ENCODE measurements around the gene STON2. TPM values are rescaled to one million over a fixed set of nuclear protein-coding genes. Genes with fewer than 3 reads are reported as not detected.

Gene STON2
- total and polyA plus RNA-seq, 8 donors = 8.4 to 46.7 (median 12.3) TPM

GRCh38 chr14:81301371-81301770 lies 98.8 kb downstream of the STON2 start:
- H3K36me3 ChIP-seq = no peaks in the 10 kb centered on the region
- intact Hi-C loops (cut with DNase I) = no loop called here

GRCh38 chr14:81298911-81299310 lies 101.2 kb downstream of the STON2 start:
- H3K9me3 ChIP-seq = no peaks in the 10 kb centered on the region
- ATAC-seq = no peak

More at GRCh38 chr14:81301371-81301770, 98.8 kb downstream of the STON2 start:
- Histone ChIP-seq H3K27me3 (no peaks in the 10 kb centered on the region), H3K27ac (no peak overlapping the region), H3K4me3 (no peak overlapping the region), H3K9me3 (no peaks in the 10 kb centered on the region), H3K4me1 (peaks cover 0 to 19% of the 10 kb centered on the region in 2 donors)
- TF ChIP-seq, protein P1, sequence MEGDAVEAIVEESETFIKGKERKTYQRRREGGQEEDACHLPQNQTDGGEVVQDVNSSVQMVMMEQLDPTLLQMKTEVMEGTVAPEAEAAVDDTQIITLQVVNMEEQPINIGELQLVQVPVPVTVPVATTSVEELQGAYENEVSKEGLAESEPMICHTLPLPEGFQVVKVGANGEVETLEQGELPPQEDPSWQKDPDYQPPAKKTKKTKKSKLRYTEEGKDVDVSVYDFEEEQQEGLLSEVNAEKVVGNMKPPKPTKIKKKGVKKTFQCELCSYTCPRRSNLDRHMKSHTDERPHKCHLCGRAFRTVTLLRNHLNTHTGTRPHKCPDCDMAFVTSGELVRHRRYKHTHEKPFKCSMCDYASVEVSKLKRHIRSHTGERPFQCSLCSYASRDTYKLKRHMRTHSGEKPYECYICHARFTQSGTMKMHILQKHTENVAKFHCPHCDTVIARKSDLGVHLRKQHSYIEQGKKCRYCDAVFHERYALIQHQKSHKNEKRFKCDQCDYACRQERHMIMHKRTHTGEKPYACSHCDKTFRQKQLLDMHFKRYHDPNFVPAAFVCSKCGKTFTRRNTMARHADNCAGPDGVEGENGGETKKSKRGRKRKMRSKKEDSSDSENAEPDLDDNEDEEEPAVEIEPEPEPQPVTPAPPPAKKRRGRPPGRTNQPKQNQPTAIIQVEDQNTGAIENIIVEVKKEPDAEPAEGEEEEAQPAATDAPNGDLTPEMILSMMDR (IDR thresholded peaks at IDR 0.05) = no peak
- DNase-seq (no peak), ATAC-seq (no peak)

DNA sequence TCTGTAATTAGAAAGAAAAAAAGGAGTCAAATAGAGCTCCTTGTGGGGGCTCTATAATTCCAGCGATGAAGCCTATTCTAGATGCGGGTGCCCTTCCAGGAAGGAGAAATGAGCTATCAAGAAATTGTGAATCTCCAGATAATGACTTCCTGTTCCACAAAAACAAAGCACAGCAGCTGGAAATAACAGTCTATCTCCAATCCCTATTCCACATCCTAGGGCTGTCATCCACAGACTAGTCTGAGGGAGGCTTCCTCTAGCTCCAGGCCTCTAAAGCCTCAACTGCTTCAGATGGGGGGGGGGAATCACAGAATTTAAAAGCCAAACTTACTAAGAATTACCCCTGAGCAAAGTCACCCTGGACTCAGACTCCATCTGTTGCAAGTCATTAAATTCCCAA lies 102.0 kb downstream of the STON2 start:
- DNase-seq = no peak
- no peaks in the 10 kb centered on the region for H3K27me3 ChIP-seq

More at GRCh38 chr14:81298911-81299310, 101.2 kb downstream of the STON2 start:
- Histone ChIP-seq H3K27me3 (no peaks in the 10 kb centered on the region), H3K36me3 (no peaks in the 10 kb centered on the region), H3K4me1 (peaks cover 5 to 25% of the 10 kb centered on the region in 2 donors), H3K4me3 (no peak overlapping the region), H3K27ac (no peak overlapping the region)
- no peak for DNase-seq
- intact Hi-C loops (cut with DNase I) = no loop called here
- TF ChIP-seq, protein P1 (IDR thresholded peaks at IDR 0.05) = no peak

DNA sequence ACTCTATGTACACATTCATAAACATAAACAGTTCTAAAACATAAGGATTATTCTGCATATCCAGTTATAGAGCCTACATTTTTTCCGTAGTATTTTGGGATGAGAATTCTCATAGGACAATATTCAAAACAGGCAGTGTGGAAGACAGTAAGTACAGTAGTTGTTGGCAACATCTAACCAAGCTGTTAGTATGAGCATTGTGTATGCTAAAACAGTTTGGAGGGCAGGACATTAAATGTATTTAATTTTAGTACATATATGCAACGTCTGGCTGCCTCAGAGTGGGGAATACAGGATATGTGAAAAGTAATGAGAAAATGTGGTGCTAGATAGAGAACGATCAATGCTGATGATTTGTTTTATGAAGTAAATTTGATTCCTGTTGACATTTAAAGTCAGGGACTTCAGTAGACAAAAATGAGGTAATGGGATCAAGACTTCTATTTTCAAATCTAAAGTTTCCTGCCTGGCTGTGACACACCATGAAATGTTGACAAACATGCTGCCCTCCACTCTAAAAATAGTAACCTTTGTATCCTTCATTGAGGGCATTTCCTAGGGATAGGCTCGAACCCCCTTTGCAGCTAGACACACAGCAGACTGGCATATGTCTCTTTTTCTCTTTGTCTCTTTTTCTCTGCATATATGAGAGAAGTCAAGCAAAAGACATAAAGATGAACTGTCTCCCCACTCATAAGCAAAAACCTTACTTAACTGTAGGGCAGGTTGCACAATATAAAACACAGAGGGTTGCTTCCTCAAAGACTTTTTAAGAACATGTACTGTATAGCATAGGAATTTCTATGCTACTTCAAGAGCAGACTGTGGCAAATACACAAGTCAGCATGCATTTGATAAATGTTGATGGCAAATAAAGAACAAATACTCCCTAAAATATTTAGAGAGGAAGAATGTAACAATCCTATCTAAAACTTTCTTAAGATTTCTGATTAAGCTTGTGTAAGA lies 103.9 kb downstream of the STON2 start:
- TF ChIP-seq, protein P1 (IDR thresholded peaks at IDR 0.05) = no peak
- no peaks in the 10 kb centered on the region for H3K9me3 ChIP-seq
- DNase-seq = no peak
- no peaks in the 10 kb centered on the region for H3K27me3 ChIP-seq
- H3K4me3 ChIP-seq = no peak overlapping the region
- H3K36me3 ChIP-seq = no peaks in the 10 kb centered on the region
- ATAC-seq = peak; percentile 53
- peaks cover 5 to 14% of the 10 kb centered on the region in 2 donors for H3K4me1 ChIP-seq
- H3K27ac ChIP-seq = no peak overlapping the region
- intact Hi-C loops (cut with DNase I) = no loop called here

More for the DNA sequence above, 102.0 kb downstream of the STON2 start:
- Histone ChIP-seq H3K36me3 (no peaks in the 10 kb centered on the region), H3K4me1 (peaks cover 5 to 17% of the 10 kb centered on the region in 2 donors), H3K27ac (no peak overlapping the region), H3K9me3 (no peaks in the 10 kb centered on the region), H3K4me3 (no peak overlapping the region)
- intact Hi-C loops (cut with DNase I) = no loop called here
- TF ChIP-seq, protein P1 (IDR thresholded peaks at IDR 0.05) = no peak
- ATAC-seq = no peak

DNA sequence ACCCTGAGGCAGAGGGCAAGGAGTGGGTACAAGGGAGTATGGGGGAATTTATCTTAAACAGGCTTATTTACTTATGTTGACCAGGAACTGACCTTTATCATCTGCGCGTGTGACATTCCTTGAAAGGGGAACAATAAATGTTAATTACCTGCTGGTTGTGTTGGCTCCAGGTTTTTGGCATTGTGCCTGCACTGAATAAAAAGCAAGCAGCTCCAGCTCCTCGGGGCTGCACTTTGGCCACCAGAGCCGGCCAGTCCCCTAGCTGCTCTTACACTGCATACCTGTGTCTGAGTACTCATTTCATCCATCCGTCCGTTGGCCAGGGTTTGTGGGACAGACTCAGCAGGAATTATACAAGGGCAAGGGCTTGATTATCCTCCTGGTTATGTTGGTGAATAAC lies 110.6 kb downstream of the STON2 start:
- no peak for DNase-seq
- H3K36me3 ChIP-seq = no peaks in the 10 kb centered on the region
- H3K27me3 ChIP-seq = no peaks in the 10 kb centered on the region
- intact Hi-C loops (cut with DNase I) = no loop called here
- H3K27ac ChIP-seq = no peak overlapping the region
- H3K9me3 ChIP-seq = no peaks in the 10 kb centered on the region
- no peaks in the 10 kb centered on the region for H3K4me1 ChIP-seq
- no peak for ATAC-seq
- no peak overlapping the region for H3K4me3 ChIP-seq
- TF ChIP-seq, protein P1 (IDR thresholded peaks at IDR 0.05) = no peak
